ENCODE data around the gene AP3S2. TPM values are rescaled to one million over a fixed set of nuclear protein-coding genes. Genes with fewer than 3 reads are reported as not detected.
"Not testable (repeated sequence)": the region's sequence is repeated elsewhere in the genome, so short reads cannot be mapped to it uniquely, and the experiment has no call there.

The AP3S2 gene
- total and polyA plus RNA-seq, 2 of the 13 experiments (the other 11 are each of a cell fraction or from before 2014, with no cell fraction given), result 17.6 to 44.4 TPM

GRCh38 chr15:89885611-89886010 lies 8.2 kb downstream of the AP3S2 start (continued):
- no peak for TF ChIP-seq ZNF205 (CRISPR knock-in tag; IDR thresholded peaks at IDR 0.05)
- no peak for TF ChIP-seq ZNF577 (CRISPR knock-in tag; IDR thresholded peaks at IDR 0.05; ENCODE audit: borderline replicate concordance, low read depth)
- TF ChIP-seq HNRNPK (IDR thresholded peaks at IDR 0.05; ENCODE audit: low read depth, low read length, poor library complexity, severe bottlenecking), result no peak

- H3K9ac ChIP-seq (ENCODE audit: insufficient read depth, low read depth, low read length); H3K9me3 ChIP-seq (ENCODE audit: low read length); POLR2A ChIA-PET; in situ Hi-C loops (cut with HindIII; ENCODE audit: extremely low pct_ligation_motif_present, low pct_unique_long_range_greater_than_20kb); CTCF ChIA-PET (ENCODE audit: low intra/inter-chr PET ratio, low total read pairs); H3K27me3 ChIP-seq (ENCODE audit: control insufficient read depth in 1 of 2, insufficient read depth in 2 of 2, low read length in 2 of 2); H3K79me2 ChIP-seq (ENCODE audit: insufficient read depth, low read length); H3K27ac ChIP-seq (ENCODE audit: extremely low read length, insufficient read depth, low read length); DNase-seq (ENCODE audit: low spot score); H3K4me1 ChIP-seq (ENCODE audit: insufficient read depth, low read length); FAIRE-seq; BruUV-seq (replicated peaks); H3K4me2 ChIP-seq (ENCODE audit: low read depth, low read length); H2AFZ ChIP-seq (ENCODE audit: low read length); H4K20me1 ChIP-seq (ENCODE audit: insufficient read depth, low read length); intact Hi-C loops (cut with micrococcal nuclease; ENCODE audit: unreplicated experiment); ATAC-seq; H3K4me3 ChIP-seq (replicated peaks in 1 of 3; ENCODE audit: insufficient read depth in 1 of 3, low read depth in 2 of 3, low read length in 3 of 3): not testable (repeated sequence)
- H3K36me3 ChIP-seq (replicated peaks in 1 of 2; ENCODE audit: control insufficient read depth in 1 of 2, insufficient read depth in 2 of 2, low read length in 2 of 2), result peaks cover 7 to 56% of the 10 kb centered on the region in 2 experiments
- WGBS (ENCODE audit: low lambda C conversion rate), result 96% methylated on average over 3 of the region's 3 CpGs
These were observed 8.6 kb downstream of the AP3S2 start for GRCh38 chr15:89885179-89885578.

- Histone ChIP-seq H3K27ac (ENCODE audit: extremely low read length, insufficient read depth, low read length) (no peak overlapping the region), H3K4me2 (ENCODE audit: low read depth, low read length) (no peak overlapping the region), H3K36me3 (replicated peaks in 1 of 2; ENCODE audit: control insufficient read depth in 1 of 2, insufficient read depth in 2 of 2, low read length in 2 of 2) (peaks cover 4 to 58% of the 10 kb centered on the region in 2 experiments; a peak in 4 of 5 replicates), H3K79me2 (ENCODE audit: insufficient read depth, low read length) (no peaks in the 10 kb centered on the region), H3K27me3 (ENCODE audit: control insufficient read depth in 1 of 2, insufficient read depth in 2 of 2, low read length in 2 of 2) (no peaks in the 10 kb centered on the region), H3K4me1 (ENCODE audit: insufficient read depth, low read length) (no peaks in the 10 kb centered on the region), H2AFZ (ENCODE audit: low read length) (no peak overlapping the region), H3K4me3 (replicated peaks in 1 of 3; ENCODE audit: insufficient read depth in 1 of 3, low read depth in 2 of 3, low read length in 3 of 3) (no peak overlapping the region), H3K9ac (ENCODE audit: insufficient read depth, low read depth, low read length) (no peak overlapping the region), H4K20me1 (ENCODE audit: insufficient read depth, low read length) (no peaks in the 10 kb centered on the region), H3K9me3 (ENCODE audit: low read length) (no peaks in the 10 kb centered on the region)
- ChIA-PET POLR2A (no interaction called here), CTCF (ENCODE audit: low intra/inter-chr PET ratio, low total read pairs) (no interaction called here)
- DNase-seq (ENCODE audit: low spot score) (no peak), ATAC-seq (no peak), FAIRE-seq (no peak)
- intact Hi-C loops (cut with micrococcal nuclease; ENCODE audit: unreplicated experiment), result no loop called here
- 91% methylated on average over 1 of the region's 1 CpG for whole genome bisulfite sequencing (ENCODE audit: low lambda C conversion rate)
- BruUV-seq (replicated peaks), result no TSS peak
- in situ Hi-C loops (cut with HindIII; ENCODE audit: extremely low pct_ligation_motif_present, low pct_unique_long_range_greater_than_20kb), result no loop called here
- TF ChIP-seq NFIB (CRISPR knock-in tag; IDR thresholded peaks at IDR 0.05; ENCODE audit: borderline replicate concordance), result no peak
- TF ChIP-seq NFAT5 (CRISPR knock-in tag; IDR thresholded peaks at IDR 0.05), result no peak
- TF ChIP-seq ZNF331 (CRISPR knock-in tag; IDR thresholded peaks at IDR 0.05), result no peak
- no peak for TF ChIP-seq ZKSCAN1 (IDR thresholded peaks at IDR 0.05; ENCODE audit: low read length)
- TF ChIP-seq ZNF776 (CRISPR knock-in tag; IDR thresholded peaks at IDR 0.05), result no peak
- no peak for TF ChIP-seq MAZ (IDR thresholded peaks at IDR 0.05; ENCODE audit: borderline replicate concordance, low read depth, low read length)
- no peak for TF ChIP-seq MAZ (CRISPR knock-in tag; IDR thresholded peaks at IDR 0.05; ENCODE audit: low read depth)
- no peak for TF ChIP-seq ZFP82 (CRISPR knock-in tag; IDR thresholded peaks at IDR 0.05; ENCODE audit: borderline replicate concordance)
- TF ChIP-seq ZNF367 (CRISPR knock-in tag; IDR thresholded peaks at IDR 0.05; ENCODE audit: borderline replicate concordance), result no peak
- TF ChIP-seq ZNF816 (CRISPR knock-in tag; IDR thresholded peaks at IDR 0.05; ENCODE audit: borderline replicate concordance), result no peak
These were observed 10.3 kb downstream of the AP3S2 start for GRCh38 chr15:89883518-89883917.

Data from HepG2 (cell line).